ENCODE data around the gene ATP2C2.

DNA sequence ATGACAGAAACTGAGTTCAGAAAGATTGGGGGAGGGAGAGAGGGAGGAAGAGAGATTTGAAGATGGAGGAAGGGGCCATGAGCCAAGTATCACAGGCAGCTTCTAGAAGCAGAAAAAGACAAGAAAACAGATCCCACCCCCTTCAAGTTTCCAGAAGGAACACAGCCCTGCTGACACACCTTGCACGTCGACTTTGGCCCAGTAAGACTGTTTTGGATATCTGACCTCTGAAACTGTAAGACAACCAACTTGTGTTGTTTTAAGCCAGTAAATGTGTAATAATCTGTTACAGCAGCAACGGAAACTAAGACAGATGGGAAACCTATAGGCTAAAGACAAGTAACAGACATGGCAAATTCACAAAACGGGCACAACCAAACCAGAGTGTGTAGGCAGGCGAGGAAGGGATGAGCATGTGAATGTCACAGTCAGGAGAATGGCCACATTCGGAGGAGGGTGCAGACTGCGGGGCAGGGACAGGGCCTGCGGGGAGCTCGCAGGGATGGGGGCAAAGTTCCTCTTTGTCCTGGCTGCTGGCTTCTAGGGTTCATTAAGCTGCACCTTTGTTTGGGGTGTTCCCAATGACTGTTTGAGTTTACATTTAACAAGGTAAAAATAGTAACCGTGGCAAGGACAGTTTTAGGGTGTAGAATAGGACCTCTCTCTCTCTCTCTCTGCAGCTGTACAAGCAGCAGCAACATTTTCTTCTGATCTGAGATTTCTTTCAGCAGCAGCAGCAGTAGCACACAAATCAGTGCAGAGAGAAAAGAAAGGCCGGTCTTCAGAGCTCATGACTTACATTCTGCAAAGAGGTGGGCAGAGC is 18.3 kb upstream of the ATP2C2 start:
- TF ChIP-seq CTCF (conservative IDR thresholded peaks at IDR 0.05; ENCODE audit: low read depth, low read length), result no peak
- no peak for TF ChIP-seq EZH2 (IDR thresholded peaks at IDR 0.05; ENCODE audit: borderline replicate concordance, low read depth, low read length, poor library complexity, severe bottlenecking)
